GM18498 (cell line): ENCODE results near the gene PRAMEF13.
"Not testable (repeated sequence)": the region's sequence is repeated elsewhere in the genome, so short reads cannot be mapped to it uniquely, and the experiment has no call there.

ENCODE experiments used
- ATAC-seq: cut with Tn5 transposase; IDR thresholded peaks from one replicate; pipeline ENCODE4 v1.9.1; 2021; ENCODE audit warnings: mild to moderate bottlenecking, moderate library complexity; ENCODE audit not compliant: unreplicated experiment

PRAMEF13 gene, protein sequence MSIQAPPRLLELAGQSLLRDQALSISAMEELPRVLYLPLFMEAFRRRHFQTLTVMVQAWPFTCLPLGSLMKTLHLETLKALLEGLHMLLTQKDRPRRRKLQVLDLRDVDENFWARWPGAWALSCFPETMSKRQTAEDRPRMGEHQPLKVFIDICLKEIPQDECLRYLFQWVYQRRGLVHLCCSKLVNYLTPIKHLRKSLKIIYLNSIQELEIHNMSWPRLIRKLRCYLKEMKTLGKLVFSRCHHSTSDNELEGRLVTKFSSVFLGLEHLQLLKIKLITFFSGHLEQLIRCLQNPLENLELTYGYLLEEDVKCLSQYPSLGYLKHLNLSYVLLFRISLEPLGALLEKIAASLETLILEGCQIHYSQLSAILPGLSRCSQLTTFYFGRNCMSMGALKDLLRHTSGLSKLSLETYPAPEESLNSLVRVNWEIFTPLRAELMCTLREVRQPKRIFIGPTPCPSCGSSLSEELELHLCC

GRCh38 chr1:13201309-13201708, at the start of gene PRAMEF13:
Gene PRAMEF13 (minus strand): TSS chr1:13201409. CDS start chr1:13199589, 1,820 bp downstream.
- ATAC-seq, result not testable (repeated sequence)

GRCh38 chr1:13247122-13247521, 45.9 kb upstream of the PRAMEF13 start:
- ATAC-seq, result not testable (repeated sequence)

DNA sequence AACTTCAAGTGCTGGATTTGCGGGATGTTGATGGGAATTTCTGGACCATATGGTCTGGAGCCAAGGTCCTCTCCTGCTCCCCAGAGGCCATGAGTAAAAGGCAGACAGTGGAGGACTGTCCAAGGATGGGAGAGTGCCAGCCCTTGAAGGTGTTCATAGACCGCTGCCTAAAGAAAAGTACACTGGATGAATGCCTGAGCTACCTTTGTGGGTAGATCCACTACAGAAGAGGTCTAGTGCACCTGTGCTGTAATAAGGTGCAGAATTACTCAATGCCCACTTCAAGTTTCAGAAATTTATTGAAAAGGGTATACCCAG, 45.3 kb upstream of the PRAMEF13 start:
- not testable (repeated sequence) for ATAC-seq

GRCh38 chr1:13245841-13246553, 44.8 kb upstream of the PRAMEF13 start:
- ATAC-seq, result not testable (repeated sequence)

DNA sequence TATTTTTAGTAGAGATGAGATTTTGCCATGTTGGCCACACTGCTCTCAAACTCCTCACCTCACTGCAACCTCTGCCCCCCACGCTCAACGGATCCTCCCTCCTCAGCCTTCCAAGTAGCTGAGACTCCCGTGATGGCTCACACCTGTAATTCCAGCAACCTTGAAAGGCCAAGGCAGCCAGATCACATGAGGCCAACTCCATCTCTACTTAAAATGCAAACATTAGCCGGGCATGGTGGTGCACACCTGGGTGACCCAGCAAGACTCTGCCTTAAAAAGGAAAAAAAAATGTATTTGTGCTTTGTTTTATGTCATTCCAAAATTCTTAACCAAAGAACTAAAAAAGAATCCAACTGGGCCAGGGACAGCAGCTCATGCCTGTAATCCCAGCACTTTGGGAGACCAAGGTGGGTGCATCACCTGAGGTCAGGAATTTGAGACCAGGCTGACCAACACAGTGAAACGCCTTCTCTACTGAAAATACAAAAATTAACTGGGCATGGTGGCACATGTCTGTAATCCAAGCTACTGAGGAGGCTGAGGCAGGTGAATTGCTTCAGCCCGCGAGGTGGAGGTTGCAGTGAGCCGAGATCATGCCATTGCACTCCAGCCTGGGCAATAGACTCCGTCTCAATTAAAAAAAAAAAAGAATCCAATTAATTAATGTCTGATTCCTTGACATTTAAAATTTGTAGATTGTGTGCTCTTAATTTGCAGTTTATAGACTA, 42.5 kb upstream of the PRAMEF13 start:
- not testable (repeated sequence) for ATAC-seq

DNA sequence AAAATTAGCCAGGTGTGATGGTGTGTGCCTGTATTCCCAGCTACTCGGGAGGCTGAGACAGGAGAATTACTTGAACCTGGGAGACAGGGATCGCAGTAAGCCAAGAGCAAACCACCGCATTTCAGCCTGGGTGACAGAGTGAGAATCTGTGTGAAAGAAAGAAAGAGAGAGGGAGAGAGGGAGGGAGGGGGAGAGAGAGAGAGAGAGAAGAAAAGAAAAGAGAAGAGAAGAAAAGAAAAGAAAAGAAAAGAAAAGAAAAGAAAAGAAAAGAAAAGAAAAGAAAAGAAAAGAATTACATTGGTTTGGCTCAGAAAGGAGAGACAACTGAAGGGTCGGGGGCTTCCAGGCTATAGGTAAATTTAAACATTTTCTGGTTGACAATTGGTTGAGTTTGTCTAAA, 38.4 kb upstream of the PRAMEF13 start:
- not testable (repeated sequence) for ATAC-seq

GRCh38 chr1:13237572-13237971, 36.4 kb upstream of the PRAMEF13 start:
- ATAC-seq, result not testable (repeated sequence)

DNA sequence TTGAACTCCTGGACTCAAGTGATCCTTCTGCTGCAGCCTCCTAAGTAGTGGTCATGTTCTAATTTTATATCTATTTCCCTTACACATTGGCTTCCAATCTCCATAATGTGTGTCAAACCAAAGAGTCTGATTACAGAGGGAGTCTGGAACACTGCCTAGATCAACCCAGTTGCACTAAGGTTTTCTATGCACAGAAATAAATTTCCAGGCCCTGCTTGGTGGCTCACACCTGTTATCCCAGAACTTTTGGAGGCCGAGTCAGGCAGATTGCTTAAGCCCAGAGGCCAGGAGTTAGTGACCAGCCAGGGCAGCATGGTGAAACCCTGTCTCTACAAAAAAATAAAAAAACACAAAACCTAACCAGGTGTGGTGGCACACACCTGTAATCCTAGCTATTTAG, 32.8 kb upstream of the PRAMEF13 start:
- not testable (repeated sequence) for ATAC-seq

- not testable (repeated sequence) for ATAC-seq
Observed at GRCh38 chr1:13232056-13232455, 30.8 kb upstream of the PRAMEF13 start.

GRCh38 chr1:13231061-13231750, 30.0 kb upstream of the PRAMEF13 start:
- not testable (repeated sequence) for ATAC-seq

DNA sequence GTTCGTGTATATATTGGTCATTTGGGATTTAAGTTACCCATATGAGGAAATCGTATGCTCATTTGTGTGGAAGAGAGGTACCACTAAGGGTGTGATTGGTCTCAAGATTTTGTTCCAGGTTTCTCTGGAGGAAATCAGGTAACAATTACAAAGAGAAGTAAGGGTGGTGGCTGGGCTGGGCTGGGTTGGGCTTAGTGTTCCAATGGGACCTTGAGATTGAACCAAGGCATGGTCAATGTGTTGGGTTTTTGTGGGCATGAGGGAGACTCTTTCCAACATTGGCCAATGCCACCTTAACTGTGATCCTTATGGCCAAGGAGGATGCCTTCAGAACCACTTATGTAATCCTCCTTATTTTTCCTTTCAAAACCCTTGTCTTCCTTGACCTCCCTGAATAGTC, 29.4 kb upstream of the PRAMEF13 start:
- not testable (repeated sequence) for ATAC-seq

GRCh38 chr1:13230096-13230495, 28.9 kb upstream of the PRAMEF13 start:
- ATAC-seq, result not testable (repeated sequence)

DNA sequence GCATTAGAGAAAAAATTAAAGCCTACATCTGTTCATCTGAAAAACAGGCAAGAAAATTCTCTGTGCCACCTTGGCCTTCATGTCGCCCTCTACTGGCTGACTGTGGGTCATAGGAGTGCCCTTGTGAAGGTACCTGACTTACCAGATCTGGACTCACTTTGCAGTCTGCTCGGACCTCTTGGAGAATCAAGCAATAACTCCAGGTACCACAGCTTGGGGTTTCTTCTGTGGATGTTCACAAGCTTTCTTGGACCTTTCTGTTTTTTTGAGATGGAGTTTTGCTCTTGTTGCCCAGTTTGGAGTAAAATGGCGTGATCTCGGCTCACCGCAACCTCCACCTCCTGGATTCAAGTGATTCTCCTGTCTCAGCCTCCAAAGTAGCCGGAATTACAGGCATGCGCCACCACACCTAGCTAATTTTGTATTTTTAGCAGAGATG, 27.2 kb upstream of the PRAMEF13 start:
- ATAC-seq, result no peak

DNA sequence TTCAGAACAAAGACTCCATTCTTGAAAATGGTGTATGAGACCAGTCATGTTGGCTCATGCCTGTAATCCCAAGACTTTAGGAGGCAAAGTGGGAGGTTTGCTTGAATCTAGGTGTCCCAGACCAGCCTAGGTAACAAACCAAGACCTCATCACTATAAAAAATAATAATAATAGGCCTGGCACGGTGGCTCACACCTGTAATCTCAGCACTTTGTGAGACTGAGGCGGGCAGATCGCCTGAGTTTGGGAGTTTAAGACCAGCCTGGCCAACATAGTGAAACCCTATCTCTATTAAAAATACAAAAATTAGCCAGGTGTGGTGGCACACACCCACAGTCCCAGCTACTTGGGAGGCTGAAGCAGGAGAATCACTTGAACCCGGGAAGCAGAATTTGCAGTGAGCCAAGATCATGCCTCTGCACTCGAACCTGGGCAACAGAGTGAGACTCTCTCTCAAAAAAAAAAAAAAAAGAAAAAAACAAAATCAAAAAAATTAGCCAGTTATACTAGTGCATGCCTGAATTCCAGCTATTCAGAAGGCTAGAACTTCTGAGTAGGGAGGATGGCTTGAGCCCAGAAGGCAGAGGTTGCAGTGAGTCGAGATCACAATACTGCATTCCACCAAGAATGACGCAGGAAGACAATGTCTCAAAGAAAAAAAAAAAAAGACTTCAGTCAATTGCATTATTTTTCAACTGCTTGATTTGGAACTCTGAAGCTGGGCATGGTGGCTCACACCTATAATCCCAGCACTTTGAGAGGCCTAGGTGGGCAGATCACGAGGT, 26.3 kb upstream of the PRAMEF13 start:
- ATAC-seq, result not testable (repeated sequence)

DNA sequence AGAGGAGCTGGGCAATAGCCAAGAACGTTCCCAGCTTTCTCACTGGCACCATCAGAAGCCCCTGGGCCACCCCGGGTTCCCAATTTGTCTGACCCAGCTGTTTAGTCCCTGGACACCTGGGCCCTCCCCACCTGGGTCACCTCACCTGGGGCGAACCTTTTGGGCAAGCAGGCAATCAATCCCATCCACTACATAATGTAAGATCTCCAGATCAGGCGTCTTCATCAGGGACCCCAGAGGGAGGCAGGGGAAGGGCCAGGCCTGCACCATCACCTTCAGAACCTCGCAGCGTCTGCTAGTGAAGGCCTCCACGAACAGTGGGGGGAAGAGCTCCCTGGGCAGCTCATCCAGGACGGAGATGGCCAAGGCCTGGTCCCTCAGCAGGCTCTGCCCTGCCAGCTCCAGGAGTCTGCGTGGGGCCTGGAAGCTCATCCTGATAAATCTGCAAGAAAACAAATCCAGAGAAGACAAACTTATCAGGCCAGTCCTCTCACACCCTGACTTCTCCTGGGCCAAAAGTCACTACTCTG, 24.5 kb upstream of the PRAMEF13 start, which contains the start of gene PRAMEF18:
Gene PRAMEF18, minus strand, starts transcription at position 480 of the 530 bp plus-strand sequence. Its CDS starts 48 bp downstream, at position 432.
- not testable (repeated sequence) for ATAC-seq

- no peak for ATAC-seq
Observed at GRCh38 chr1:13224480-13225060, 23.4 kb upstream of the PRAMEF13 start.

- not testable (repeated sequence) for ATAC-seq
Observed at GRCh38 chr1:13222788-13223187, 21.6 kb upstream of the PRAMEF13 start.

DNA sequence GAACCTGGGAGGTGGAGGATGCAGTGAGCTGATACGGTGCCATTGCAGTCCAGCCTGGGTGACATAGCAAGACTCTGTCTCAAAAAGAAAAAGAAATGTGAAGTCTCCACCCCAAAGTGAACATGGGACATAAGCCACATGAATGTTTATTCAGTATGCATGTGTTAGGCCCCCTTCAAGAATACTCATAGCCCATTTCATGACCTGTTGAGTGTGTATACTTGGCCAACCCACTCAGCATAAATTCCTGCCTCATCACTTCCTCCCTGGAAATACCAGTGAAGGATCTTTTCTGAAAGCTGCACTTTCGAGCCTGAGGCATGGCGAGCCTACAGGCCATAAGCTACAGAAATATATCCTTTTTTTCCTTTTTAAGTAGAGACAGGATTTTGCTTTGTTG, 18.0 kb upstream of the PRAMEF13 start:
- ATAC-seq, result not testable (repeated sequence)

GRCh38 chr1:13216619-13217018, 15.4 kb upstream of the PRAMEF13 start:
- not testable (repeated sequence) for ATAC-seq
